ENCODE data around the gene CTU2.

The CTU2 gene

GRCh38 chr16:88762941-88763340, 56.6 kb downstream of the CTU2 start:
- DNase-seq (ENCODE audit: insufficient read length) (no peak), FAIRE-seq (no peak)
- TF ChIP-seq POLR2AphosphoS5 (IDR thresholded peaks at IDR 0.05; ENCODE audit: low read depth, low read length) (no peak), POLR2A (IDR thresholded peaks at IDR 0.05; ENCODE audit: low read depth, low read length) (no peak), TAF1 (IDR thresholded peaks at IDR 0.05; ENCODE audit: borderline replicate concordance, low read depth, low read length) (no peak)

- DNase-seq (ENCODE audit: insufficient read length) (no peak), FAIRE-seq (no peak)
- TF ChIP-seq TAF1 (IDR thresholded peaks at IDR 0.05; ENCODE audit: borderline replicate concordance, low read depth, low read length) (no peak), POLR2A (IDR thresholded peaks at IDR 0.05; ENCODE audit: low read depth, low read length) (no peak)
Measured at GRCh38 chr16:88763502-88764053, 57.3 kb downstream of the CTU2 start.

- no peak for FAIRE-seq
- no peak for TF ChIP-seq TAF1 (IDR thresholded peaks at IDR 0.05; ENCODE audit: borderline replicate concordance, low read depth, low read length)
- no peak for TF ChIP-seq POLR2AphosphoS5 (IDR thresholded peaks at IDR 0.05; ENCODE audit: low read depth, low read length)
- TF ChIP-seq POLR2A (IDR thresholded peaks at IDR 0.05; ENCODE audit: low read depth, low read length) = no peak
Measured at GRCh38 chr16:88764080-88764479, 57.8 kb downstream of the CTU2 start.

GRCh38 chr16:88764913-88765349, 58.6 kb downstream of the CTU2 start:
- FAIRE-seq = no peak
- no peak for TF ChIP-seq POLR2A (IDR thresholded peaks at IDR 0.05; ENCODE audit: low read depth, low read length)
- no peak for TF ChIP-seq POLR2AphosphoS5 (IDR thresholded peaks at IDR 0.05; ENCODE audit: low read depth, low read length)
- TF ChIP-seq TAF1 (IDR thresholded peaks at IDR 0.05; ENCODE audit: borderline replicate concordance, low read depth, low read length) = no peak
- DNase-seq (ENCODE audit: insufficient read length) = no peak

More at GRCh38 chr16:88764080-88764479, 57.8 kb downstream of the CTU2 start:
- DNase-seq (ENCODE audit: insufficient read length) = no peak
